ENCODE data around the gene RAVER2. TPM values are rescaled to one million over a fixed set of nuclear protein-coding genes. Genes with fewer than 3 reads are reported as not detected.
"Not testable (repeated sequence)": the region's sequence is repeated elsewhere in the genome, so short reads cannot be mapped to it uniquely, and the experiment has no call there.

The RAVER2 gene
- polyA plus RNA-seq, 2 of the 4 experiments (the other 2 are of a cell fraction), result 6.2 to 17.2 TPM

GRCh38 chr1:64769482-64769881 lies 24.6 kb downstream of the RAVER2 start:
- no peak for TF ChIP-seq GATA3 (IDR thresholded peaks at IDR 0.05; ENCODE audit: borderline replicate concordance)
- TF ChIP-seq HMGXB4 (CRISPR knock-in tag; IDR thresholded peaks at IDR 0.05; ENCODE audit: borderline replicate concordance), result no peak
- no peak for TF ChIP-seq RARB (CRISPR knock-in tag; IDR thresholded peaks at IDR 0.05)
- TF ChIP-seq TP53 (CRISPR knock-in tag; IDR thresholded peaks at IDR 0.05), result no peak
- TF ChIP-seq HDAC2 (IDR thresholded peaks at IDR 0.05), result no peak
- no peak for TF ChIP-seq POLR2AphosphoS2 (conservative IDR thresholded peaks at IDR 0.05; ENCODE audit: low read length)
- no peak for TF ChIP-seq RFX5 (IDR thresholded peaks at IDR 0.05)
- no peak for TF ChIP-seq KDM1A (IDR thresholded peaks at IDR 0.05; ENCODE audit: low read depth)
- no peak for TF ChIP-seq EHMT2 (IDR thresholded peaks at IDR 0.05; ENCODE audit: low read depth)
- no peak for TF ChIP-seq BHLHE40 (IDR thresholded peaks at IDR 0.05; ENCODE audit: low read depth, low read length)
- Histone ChIP-seq H3K4me2 (no peak overlapping the region), H3K4me1 (no peaks in the 10 kb centered on the region), H3K4me3 (no peak overlapping the region), H3K27ac (no peak overlapping the region), H3K9me3 (peaks cover 5% of the 10 kb centered on the region; the same call in 1 of the 3 replicates)
- FAIRE-seq, result no peak
- no peak for DNase-seq (ENCODE audit: low read depth in 1 of 2, low spot score in 1 of 2)
- no peak for ATAC-seq
- ChIA-PET CTCF (no interaction called here), POLR2A (no interaction called here)
- 60% methylated on average over 1 of the region's 1 CpG for WGBS (ENCODE audit: missing lambda C conversion rate)

- no peaks in the 10 kb centered on the region for H3K4me1 ChIP-seq
- CTCF ChIA-PET, result no interaction called here
Measured at GRCh38 chr1:64769971-64770370, 25.1 kb downstream of the RAVER2 start.

GRCh38 chr1:64773306-64773705 lies 28.4 kb downstream of the RAVER2 start:
- H3K27ac ChIP-seq; H3K4me2 ChIP-seq; FAIRE-seq; H3K9me3 ChIP-seq; DNase-seq (ENCODE audit: low read depth in 1 of 2, low spot score in 1 of 2); POLR2A ChIA-PET; H3K4me3 ChIP-seq; ATAC-seq; H3K4me1 ChIP-seq: not testable (repeated sequence)
- 96% methylated on average over 3 of the region's 3 CpGs for WGBS (ENCODE audit: missing lambda C conversion rate)
- CTCF ChIA-PET, result interaction anchor here (1.2 kb wide), 1 partner anchor 37 kb away, joined by 3 read pairs; no protein-coding TSS in a partner anchor

More at GRCh38 chr1:64769971-64770370, 25.1 kb downstream of the RAVER2 start:
- no peak overlapping the region for H3K27ac ChIP-seq
- H3K4me2 ChIP-seq, result no peak overlapping the region
- no peak overlapping the region for H3K4me3 ChIP-seq
- WGBS (ENCODE audit: missing lambda C conversion rate), result 91% methylated on average over 2 of the region's 2 CpGs
- peaks cover 5% of the 10 kb centered on the region; the same call in 1 of the 3 replicates for H3K9me3 ChIP-seq
- POLR2A ChIA-PET, result no interaction called here
- DNase-seq (ENCODE audit: low read depth in 1 of 2, low spot score in 1 of 2) (no peak), FAIRE-seq (no peak), ATAC-seq (no peak)
- TF ChIP-seq ESRRA (IDR thresholded peaks at IDR 0.05; ENCODE audit: borderline replicate concordance, low read length), result no peak
- TF ChIP-seq MAFK (IDR thresholded peaks at IDR 0.05; ENCODE audit: partially characterized antibody), result no peak
- TF ChIP-seq MAZ (IDR thresholded peaks at IDR 0.05; ENCODE audit: borderline replicate concordance, low read depth, low read length), result no peak
- TF ChIP-seq HEYL (CRISPR knock-in tag; IDR thresholded peaks at IDR 0.05), result no peak
- TF ChIP-seq EP300 (IDR thresholded peaks at IDR 0.05), result no peak

- TF ChIP-seq RFX5 (IDR thresholded peaks at IDR 0.05), result no peak
- TF ChIP-seq RNF2 (IDR thresholded peaks at IDR 0.05; ENCODE audit: borderline replicate concordance, low read depth), result no peak
- TF ChIP-seq ZC3H11A (IDR thresholded peaks at IDR 0.05), result no peak
- TF ChIP-seq CTCF (IDR thresholded peaks at IDR 0.05), result no peak
- no peak for TF ChIP-seq NFE2L2 (conservative IDR thresholded peaks at IDR 0.05; ENCODE audit: low read length)
- TF ChIP-seq NPAS2 (CRISPR knock-in tag; IDR thresholded peaks at IDR 0.05; ENCODE audit: borderline replicate concordance), result no peak
- TF ChIP-seq CBX8 (IDR thresholded peaks at IDR 0.05), result no peak
- TF ChIP-seq JUNB (IDR thresholded peaks at IDR 0.05), result no peak
- TF ChIP-seq CHD4 (IDR thresholded peaks at IDR 0.05; ENCODE audit: borderline replicate concordance), result no peak
- TF ChIP-seq HES2 (IDR thresholded peaks at IDR 0.05), result no peak
- TF ChIP-seq MAX (IDR thresholded peaks at IDR 0.05), result no peak
- no peak for TF ChIP-seq HOXA7 (CRISPR knock-in tag; IDR thresholded peaks at IDR 0.05)
- TF ChIP-seq USF2 (IDR thresholded peaks at IDR 0.05), result no peak
- H3K4me3 ChIP-seq, result no peak overlapping the region
- POLR2A ChIA-PET, result no interaction called here
- H3K4me1 ChIP-seq, result no peaks in the 10 kb centered on the region
- CTCF ChIA-PET, result no interaction called here
- WGBS (ENCODE audit: missing lambda C conversion rate), result 71% methylated on average over 3 of the region's 3 CpGs
- H3K4me2 ChIP-seq, result no peak overlapping the region
- DNase-seq (ENCODE audit: low read depth in 1 of 2, low spot score in 1 of 2) (no peak), ATAC-seq (no peak), FAIRE-seq (no peak)
- no peak overlapping the region for H3K27ac ChIP-seq
- H3K9me3 ChIP-seq, result peaks cover 5% of the 10 kb centered on the region; the same call in 1 of the 3 replicates
Measured at GRCh38 chr1:64775113-64775512, 30.2 kb downstream of the RAVER2 start.

All from A549 (cell line).